BLaER1 treated with 17β-estradiol and CSF1 and Interleukin-3, amounts not matched to agents 10 nM and 100 nM (cell line): Measurements from ENCODE around the gene CACNA2D2.
A peak's percentile ranks its signal among the peaks of the same experiment; 100 is the strongest.

ENCODE experiments used
- H3K27ac ChIP-seq, 11 experiments: shearing (Covaris generic); formaldehyde crosslinking; 2 replicates each; pipeline ENCODE4 v1.8.1; 2022
- H3K27me3 ChIP-seq, 11 experiments: shearing (Covaris generic); formaldehyde crosslinking; 2 replicates each; pipeline ENCODE4 v1.8.1; 2022
- H3K36me3 ChIP-seq, 11 experiments: shearing (Covaris generic); formaldehyde crosslinking; 2 replicates each; pipeline ENCODE4 v1.8.1; 2022
- H3K4me1 ChIP-seq, 10 experiments: shearing (Covaris generic); formaldehyde crosslinking; 2 replicates each; pipeline ENCODE4 v1.8.1; 2022
- H3K4me2 ChIP-seq, 11 experiments: shearing (Covaris generic); formaldehyde crosslinking; 2 replicates each; pipeline ENCODE4 v1.8.1; 2022
- H3K4me3 ChIP-seq, 10 experiments: shearing (Covaris generic); formaldehyde crosslinking; 2 replicates each; pipeline ENCODE4 v1.8.1; 2022
- H3K9ac ChIP-seq, 11 experiments: shearing (Covaris generic); formaldehyde crosslinking; 2 replicates each; pipeline ENCODE4 v1.8.1; 2022
- H3K9me3 ChIP-seq, 11 experiments: shearing (Covaris generic); formaldehyde crosslinking; replicated peaks in 1 of 11; 2 replicates each; pipeline ENCODE4 v1.8.1; 2022
- H4K20me1 ChIP-seq, 11 experiments: shearing (Covaris generic); formaldehyde crosslinking; 2 replicates each; pipeline ENCODE4 v1.8.1; 2022
- Cebpa-rat ChIP-seq, 11 experiments: shearing (Covaris generic); IDR thresholded peaks; 2 replicates each; pipeline ENCODE4 v1.8.1; 2022

Gene CACNA2D2

GRCh38 chr3:50323614-50324199 lies 179.7 kb downstream of the CACNA2D2 start:
- 0 out of 20 replicates have a peak overlapping the region, but pooled peaks of 1 of the 10 experiments have one; percentile 13 for H3K4me3 ChIP-seq
- TF ChIP-seq Cebpa-rat (IDR thresholded peaks at IDR 0.05), result no peak
- no peaks in the 10 kb centered on the region for H3K9me3 ChIP-seq
- H3K4me2 ChIP-seq, result peak overlapping the region; percentile 90 to 99 (median 97); a peak in 21 of 22 replicates
- peaks cover 61 to 82% (median 73%) of the 10 kb centered on the region in 10 experiments for H3K4me1 ChIP-seq
- H3K27me3 ChIP-seq, result no peaks in the 10 kb centered on the region
- H3K27ac ChIP-seq, result peak overlapping the region in 9 of 11 experiments; percentile 15 to 55 (median 43); a peak in 14 of 22 replicates
- H3K36me3 ChIP-seq, result peaks cover 7 to 45% (median 31%) of the 10 kb centered on the region in 11 experiments; a peak in 21 of 22 replicates
- H4K20me1 ChIP-seq, result peaks cover 0 to 50% (median 25%) of the 10 kb centered on the region in 11 experiments; a peak in 16 of 22 replicates
- peak overlapping the region; percentile 3 to 99 (median 47); a peak in 20 of 22 replicates for H3K9ac ChIP-seq

- Histone ChIP-seq H3K4me1 (peaks cover 62 to 83% (median 76%) of the 10 kb centered on the region in 10 experiments), H3K27ac (peak overlapping the region in 9 of 11 experiments; percentile 15 to 99 (median 45); a peak in 14 of 22 replicates), H3K9me3 (no peaks in the 10 kb centered on the region), H3K9ac (peak overlapping the region; percentile 11 to 99 (median 58); a peak in 20 of 22 replicates), H3K27me3 (no peaks in the 10 kb centered on the region), H3K36me3 (peaks cover 7 to 50% (median 37%) of the 10 kb centered on the region in 11 experiments; a peak in 21 of 22 replicates), H4K20me1 (peaks cover 0 to 56% (median 28%) of the 10 kb centered on the region in 11 experiments; a peak in 17 of 22 replicates), H3K4me2 (peak overlapping the region; percentile 90 to 99 (median 97); a peak in 21 of 22 replicates), H3K4me3 (0 out of 20 replicates have a peak overlapping the region, but pooled peaks of 1 of the 10 experiments have one; percentile 13)
- no peak for TF ChIP-seq Cebpa-rat (IDR thresholded peaks at IDR 0.05)
Measured at GRCh38 chr3:50323092-50323600, 180.3 kb downstream of the CACNA2D2 start.

GRCh38 chr3:50322386-50323091 lies 180.9 kb downstream of the CACNA2D2 start, which contains the start of gene HYAL2:
HYAL2 (minus strand) TSS chr3:50322745; CDS start chr3:50320489, 2,256 bp downstream.
- Histone ChIP-seq H3K9me3 (no peaks in the 10 kb centered on the region), H3K9ac (peak within 1 kb of the TSS; percentile 93 to 100 (median 99)), H3K4me2 (peak within 1 kb of the TSS; percentile 90 to 99 (median 97)), H3K27ac (peak within 1 kb of the TSS; percentile 94 to 100 (median 99)), H4K20me1 (peaks cover 0 to 58% (median 34%) of the 10 kb centered on the region in 11 experiments; a peak in 17 of 22 replicates), H3K4me3 (peak within 1 kb of the TSS; percentile 73 to 89 (median 78)), H3K36me3 (peaks cover 11 to 56% (median 43%) of the 10 kb centered on the region in 11 experiments; a peak in 21 of 22 replicates), H3K4me1 (peaks cover 68 to 89% (median 81%) of the 10 kb centered on the region in 10 experiments), H3K27me3 (no peaks in the 10 kb centered on the region)
- TF ChIP-seq Cebpa-rat (IDR thresholded peaks at IDR 0.05), result no peak

- peak overlapping the region; percentile 94 to 100 (median 99); a peak in 20 of 22 replicates for H3K27ac ChIP-seq
- H3K36me3 ChIP-seq, result peaks cover 16 to 61% (median 48%) of the 10 kb centered on the region in 11 experiments; a peak in 21 of 22 replicates
- no peaks in the 10 kb centered on the region for H3K27me3 ChIP-seq
- TF ChIP-seq Cebpa-rat (IDR thresholded peaks at IDR 0.05), result no peak
- H3K4me2 ChIP-seq, result peak overlapping the region; percentile 90 to 99 (median 97)
- H3K9ac ChIP-seq, result peak overlapping the region; percentile 93 to 100 (median 99); a peak in 21 of 22 replicates
- peak overlapping the region; percentile 73 to 89 (median 78) for H3K4me3 ChIP-seq
- peaks cover 68 to 89% (median 81%) of the 10 kb centered on the region in 10 experiments for H3K4me1 ChIP-seq
- no peaks in the 10 kb centered on the region for H3K9me3 ChIP-seq
- H4K20me1 ChIP-seq, result peaks cover 0 to 58% (median 35%) of the 10 kb centered on the region in 11 experiments; a peak in 17 of 22 replicates
Measured at GRCh38 chr3:50322115-50322385, 181.4 kb downstream of the CACNA2D2 start.

- Histone ChIP-seq H3K9ac (peak overlapping the region; percentile 93 to 100 (median 99)), H3K4me2 (peak overlapping the region; percentile 90 to 99 (median 97)), H3K36me3 (peaks cover 21 to 62% (median 50%) of the 10 kb centered on the region in 11 experiments; a peak in 21 of 22 replicates), H3K4me1 (peaks cover 68 to 89% (median 81%) of the 10 kb centered on the region in 10 experiments), H3K9me3 (no peaks in the 10 kb centered on the region), H4K20me1 (peaks cover 0 to 58% (median 38%) of the 10 kb centered on the region in 11 experiments; a peak in 18 of 22 replicates), H3K4me3 (peak overlapping the region; percentile 73 to 89 (median 78)), H3K27me3 (no peaks in the 10 kb centered on the region), H3K27ac (peak overlapping the region; percentile 94 to 100 (median 99))
- no peak for TF ChIP-seq Cebpa-rat (IDR thresholded peaks at IDR 0.05)
Measured at GRCh38 chr3:50321336-50322114, 181.9 kb downstream of the CACNA2D2 start.

GRCh38 chr3:50320853-50321335 lies 182.5 kb downstream of the CACNA2D2 start:
- H3K9ac ChIP-seq, result peak overlapping the region; percentile 93 to 100 (median 99)
- H3K4me3 ChIP-seq, result peak overlapping the region; percentile 73 to 89 (median 78)
- no peaks in the 10 kb centered on the region for H3K9me3 ChIP-seq
- no peaks in the 10 kb centered on the region for H3K27me3 ChIP-seq
- H4K20me1 ChIP-seq, result peaks cover 0 to 57% (median 41%) of the 10 kb centered on the region in 11 experiments; a peak in 18 of 22 replicates
- H3K36me3 ChIP-seq, result peaks cover 21 to 62% (median 50%) of the 10 kb centered on the region in 11 experiments; a peak in 21 of 22 replicates
- H3K4me2 ChIP-seq, result peak overlapping the region; percentile 90 to 99 (median 97)
- TF ChIP-seq Cebpa-rat (IDR thresholded peaks at IDR 0.05), result no peak
- H3K4me1 ChIP-seq, result peaks cover 67 to 86% (median 79%) of the 10 kb centered on the region in 10 experiments
- peak overlapping the region; percentile 94 to 100 (median 99) for H3K27ac ChIP-seq

GRCh38 chr3:50319894-50320625 lies 183.4 kb downstream of the CACNA2D2 start:
- peak overlapping the region; percentile 90 to 99 (median 97) for H3K4me2 ChIP-seq
- peak overlapping the region; percentile 94 to 100 (median 99); a peak in 21 of 22 replicates for H3K27ac ChIP-seq
- no peak for TF ChIP-seq Cebpa-rat (IDR thresholded peaks at IDR 0.05)
- H3K4me1 ChIP-seq, result peaks cover 67 to 78% (median 75%) of the 10 kb centered on the region in 10 experiments
- H3K36me3 ChIP-seq, result peaks cover 19 to 61% (median 46%) of the 10 kb centered on the region in 11 experiments; a peak in 19 of 22 replicates
- H3K9ac ChIP-seq, result peak overlapping the region; percentile 93 to 100 (median 99)
- peak overlapping the region; percentile 73 to 89 (median 78) for H3K4me3 ChIP-seq
- no peaks in the 10 kb centered on the region for H3K27me3 ChIP-seq
- H3K9me3 ChIP-seq, result no peaks in the 10 kb centered on the region
- H4K20me1 ChIP-seq, result peaks cover 0 to 50% (median 40%) of the 10 kb centered on the region in 11 experiments; a peak in 18 of 22 replicates
